GM18520 (cell line): ENCODE measurements around the gene ADAM10.

Experiments used
- ATAC-seq: cut with Tn5 transposase; IDR thresholded peaks from one replicate; pipeline ENCODE4 v1.9.1; 2021; ENCODE audit not compliant: unreplicated experiment

ADAM10 gene

DNA sequence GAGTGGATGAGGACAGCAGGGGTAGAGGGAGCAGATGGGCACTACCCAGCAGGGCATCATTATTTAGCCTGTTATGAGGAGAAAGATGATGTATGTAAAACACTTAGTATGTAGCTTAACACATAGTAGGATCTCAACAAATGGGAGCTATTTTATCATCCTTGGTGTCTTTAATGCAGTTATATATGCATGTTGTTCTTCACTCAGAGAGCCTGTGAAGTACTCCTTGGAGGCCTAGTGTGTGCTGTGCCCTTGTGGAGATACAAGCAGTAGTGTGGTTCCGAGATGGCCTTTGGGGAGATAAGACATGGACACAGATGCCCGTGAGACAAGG lies 193.5 kb downstream of the ADAM10 start:
- no peak for ATAC-seq

DNA sequence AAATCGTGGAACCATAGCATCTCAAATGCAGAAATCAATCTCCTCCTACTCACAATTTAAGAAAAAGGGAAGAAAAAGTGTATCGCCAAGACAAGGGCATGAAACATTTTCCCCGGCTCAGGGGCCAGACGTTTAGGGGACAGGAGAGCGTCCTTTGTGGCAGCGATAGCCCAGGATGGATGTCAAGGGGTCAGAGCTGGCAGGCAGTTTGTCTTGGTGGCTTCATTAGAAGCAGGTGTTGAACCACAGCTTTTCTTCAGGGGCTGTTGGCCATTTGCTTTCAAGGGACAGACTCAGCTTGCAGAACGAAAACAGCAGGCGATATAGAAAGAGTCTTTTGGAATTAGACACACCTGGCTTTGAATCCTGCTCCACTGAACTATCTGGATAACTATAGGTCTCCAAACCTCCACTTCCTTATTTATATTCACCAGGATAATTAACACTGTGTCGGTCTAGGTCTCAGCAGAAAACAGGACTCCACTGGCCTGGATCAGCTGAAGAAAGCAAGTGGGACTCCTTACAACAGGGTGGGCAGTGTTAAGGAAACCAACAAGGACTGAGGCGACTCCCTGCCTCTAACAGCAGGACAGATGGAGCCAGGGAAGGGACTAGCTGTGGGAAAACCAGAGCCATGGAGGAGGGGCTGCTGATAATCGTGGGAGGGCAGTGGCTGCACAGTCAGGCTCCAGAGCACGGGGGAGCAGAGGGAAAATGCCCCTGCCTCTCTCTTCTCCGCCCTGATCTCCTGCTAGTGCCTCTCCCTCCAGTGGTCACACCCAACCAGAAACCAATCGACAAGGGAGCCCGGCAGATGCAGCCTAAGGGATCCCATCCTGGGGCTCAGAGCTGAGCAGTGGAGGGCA lies 194.1 kb downstream of the ADAM10 start:
- no peak for ATAC-seq

DNA sequence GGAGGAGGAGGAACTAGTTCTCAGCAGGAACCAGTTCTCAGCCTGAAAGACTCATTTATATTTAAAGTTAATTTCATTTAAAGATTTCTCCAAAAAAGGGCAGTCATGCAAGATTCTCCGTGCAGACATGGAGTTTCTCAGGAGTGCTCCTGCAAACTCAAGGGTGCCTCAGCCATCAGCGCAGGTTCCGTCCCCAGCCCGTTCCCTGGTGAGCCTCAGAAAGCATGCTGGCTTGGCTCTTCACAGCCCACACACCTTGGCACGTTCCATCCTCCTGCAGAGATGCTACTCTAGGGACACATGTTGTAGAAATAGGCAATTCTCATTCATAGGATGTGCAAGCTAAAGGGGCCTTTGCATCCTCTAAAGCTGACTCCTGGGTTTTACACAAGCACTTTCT lies 194.7 kb downstream of the ADAM10 start:
- no peak for ATAC-seq

DNA sequence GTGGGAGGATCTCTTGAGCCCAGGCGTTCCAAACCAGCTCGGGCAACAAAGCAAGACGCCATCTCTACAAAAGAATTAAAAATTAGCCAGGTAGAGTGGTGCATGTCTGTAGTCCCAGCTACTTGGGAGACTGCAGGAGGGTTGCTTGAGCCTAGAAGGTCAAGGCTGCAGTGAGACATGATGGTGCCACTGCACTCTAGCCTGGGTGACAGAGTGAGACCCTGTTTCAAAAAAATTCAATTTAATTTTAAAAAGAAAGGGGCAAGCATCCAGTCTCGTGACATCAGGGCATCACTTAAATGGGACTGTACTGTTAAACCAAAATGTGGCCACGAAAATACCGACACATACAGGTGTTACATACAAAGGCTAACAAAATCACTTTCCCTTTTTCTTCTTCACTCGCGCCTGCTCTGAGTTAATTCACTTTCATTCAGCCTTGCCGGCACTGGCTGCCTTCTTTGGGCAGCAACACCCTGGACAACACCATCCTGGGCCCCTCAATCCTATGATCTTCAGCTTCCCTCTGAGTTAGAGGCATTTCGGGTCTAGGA lies 196.1 kb downstream of the ADAM10 start:
- no peak for ATAC-seq

DNA sequence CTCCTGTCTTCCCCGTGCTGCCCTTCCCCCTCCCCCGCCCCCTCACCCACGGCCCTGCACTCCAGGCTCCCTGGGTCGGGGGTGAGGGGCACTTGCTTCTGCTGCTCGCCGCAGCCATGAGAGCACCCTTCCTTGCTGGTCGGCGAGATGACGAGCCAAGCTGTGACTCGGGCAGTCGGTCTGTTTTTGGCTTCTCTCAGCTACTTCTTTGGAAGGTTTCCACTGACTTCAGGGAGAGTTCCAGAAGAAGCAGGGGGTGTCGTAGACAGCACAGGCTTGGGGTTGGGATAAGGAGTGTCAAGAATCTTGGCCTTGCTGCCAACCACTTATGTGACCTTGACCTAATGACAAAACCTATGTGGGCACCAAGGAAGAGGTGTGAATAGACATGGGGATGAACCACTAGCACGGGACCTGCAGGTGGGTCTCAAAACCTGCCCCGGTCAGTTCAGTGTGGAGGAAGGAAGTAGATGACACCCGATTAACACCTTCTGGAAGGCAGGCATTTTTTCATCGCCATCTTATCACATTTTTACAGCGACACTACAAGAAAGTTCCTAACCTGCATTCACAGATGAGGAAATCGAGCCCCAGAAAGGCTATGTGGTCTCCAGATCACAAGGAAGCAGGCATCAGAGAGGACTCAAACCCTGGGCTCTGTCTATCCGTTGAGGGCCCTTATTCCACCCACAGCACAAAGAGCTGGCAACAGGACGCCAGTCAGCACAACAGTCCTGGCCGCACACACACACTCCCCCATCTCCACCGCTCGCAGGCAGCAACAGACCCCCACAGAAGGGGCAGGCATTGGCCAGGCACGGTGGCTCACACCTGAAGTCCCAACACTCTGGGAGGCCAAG lies 196.8 kb downstream of the ADAM10 start:
- no peak for ATAC-seq

DNA sequence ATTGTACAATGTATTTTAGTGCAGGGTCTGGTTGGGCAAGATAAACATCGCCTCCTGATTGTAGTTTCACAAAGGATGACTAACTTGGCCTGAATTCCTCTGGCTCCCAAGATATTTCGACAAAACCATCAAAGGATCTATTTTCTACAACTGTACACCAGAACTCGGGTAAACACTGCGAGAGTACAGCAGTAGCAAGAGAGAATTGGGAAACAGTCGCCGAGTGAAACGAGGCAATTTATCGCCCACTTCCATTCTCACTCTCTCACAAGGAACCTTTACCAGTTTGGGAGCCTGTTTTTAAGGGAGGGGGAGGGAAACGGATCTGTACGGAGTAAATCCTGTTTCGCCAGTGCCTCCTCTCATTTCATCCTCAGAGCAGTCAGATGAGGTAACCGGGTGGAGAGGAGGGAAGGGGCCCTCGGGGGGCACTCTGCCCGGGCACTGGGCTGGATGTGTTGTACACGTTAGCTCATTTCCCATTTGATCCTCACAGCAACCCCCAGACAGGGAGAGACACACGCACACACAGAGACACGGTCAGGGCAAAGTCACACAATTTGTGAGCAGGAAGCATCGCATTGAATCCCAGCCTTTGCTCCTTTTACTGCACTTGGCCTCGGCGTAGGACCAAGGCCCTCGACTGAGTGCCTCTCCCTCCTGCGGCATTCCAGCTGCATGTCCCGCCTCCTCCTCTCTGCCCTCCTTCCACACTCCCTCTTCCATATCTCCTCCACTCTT lies 197.6 kb downstream of the ADAM10 start:
- no peak for ATAC-seq

DNA sequence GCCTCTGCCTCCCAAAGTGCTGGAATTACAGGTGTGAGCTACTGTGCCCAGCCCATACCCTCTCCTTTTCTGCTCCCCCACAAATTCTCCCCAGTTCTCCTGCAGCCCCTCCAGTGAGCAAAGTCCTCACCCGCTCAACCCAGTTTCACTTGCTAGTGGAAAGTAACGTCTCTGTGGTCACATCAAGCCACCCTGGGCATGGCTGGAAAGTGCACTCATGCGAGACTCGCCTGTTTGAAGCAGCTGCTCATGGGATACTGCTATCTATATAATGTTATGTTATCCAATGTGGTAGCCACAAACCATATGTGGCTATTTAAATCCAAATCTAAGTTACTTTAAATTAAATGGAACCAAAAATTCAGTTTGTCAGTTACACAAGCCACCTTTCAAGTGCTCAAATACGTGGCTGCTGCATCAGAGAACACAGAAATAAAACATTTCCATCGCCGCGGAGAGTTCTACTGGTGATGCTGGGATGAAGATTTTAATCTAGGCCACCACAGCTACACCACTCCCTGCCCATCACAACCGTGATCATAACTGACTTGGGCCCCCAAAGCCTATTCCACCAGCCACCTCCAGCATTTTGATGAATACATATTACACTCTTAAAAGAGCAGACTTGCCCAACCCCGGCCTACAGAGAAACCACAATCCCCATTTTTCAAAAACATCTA lies 198.3 kb downstream of the ADAM10 start:
- ATAC-seq: no peak

DNA sequence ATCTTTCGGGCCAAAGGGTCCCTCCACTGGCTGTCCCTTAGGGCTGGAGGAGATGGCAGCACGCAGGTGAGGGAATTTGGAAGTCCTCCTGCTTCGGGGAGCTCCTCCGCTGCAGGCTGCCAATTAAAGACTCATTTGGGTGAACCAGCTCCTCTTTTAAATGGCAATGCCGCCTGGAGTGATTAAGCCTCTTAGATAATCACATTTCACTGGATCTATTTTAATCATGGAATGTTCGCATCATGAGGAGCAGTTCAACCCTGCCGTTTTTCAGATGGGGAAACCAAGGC lies 199.8 kb downstream of the ADAM10 start:
- no peak for ATAC-seq

DNA sequence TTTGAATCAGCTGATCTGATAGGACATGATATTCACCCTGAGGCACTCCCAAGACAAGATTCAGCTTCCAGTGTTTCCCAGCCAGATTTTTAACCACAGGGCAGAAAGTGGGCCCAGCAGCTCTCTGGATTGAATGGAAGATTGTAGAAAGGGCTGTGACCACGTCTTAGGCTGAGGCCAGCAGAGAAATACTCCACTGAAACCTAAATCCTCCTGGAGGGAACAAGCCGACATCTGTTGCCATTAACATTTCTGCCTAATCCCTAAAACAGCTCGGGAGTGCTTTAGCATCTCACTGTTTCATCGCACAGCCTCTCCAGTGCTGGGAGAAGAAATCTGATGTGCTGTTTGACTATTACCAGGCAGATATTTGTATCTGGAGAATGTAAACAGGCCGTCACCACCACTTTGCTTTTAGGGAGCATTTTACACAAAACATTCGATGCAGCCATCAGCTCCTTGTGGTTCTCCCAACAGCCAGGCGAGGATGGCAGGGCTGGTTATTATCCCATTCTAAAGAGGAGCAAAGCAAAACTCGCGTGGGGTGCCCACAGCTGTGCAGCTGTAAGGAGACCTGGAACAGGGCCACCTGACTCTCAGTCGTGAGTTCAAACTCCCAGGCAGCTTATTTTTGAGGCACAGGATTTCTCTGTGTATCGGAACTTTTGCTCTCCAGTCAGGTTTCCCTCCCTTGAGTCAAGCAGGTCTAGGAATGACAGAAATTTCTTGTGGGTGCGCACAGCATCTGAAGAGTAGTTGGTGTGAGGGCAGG lies 200.3 kb downstream of the ADAM10 start:
- no peak for ATAC-seq

DNA sequence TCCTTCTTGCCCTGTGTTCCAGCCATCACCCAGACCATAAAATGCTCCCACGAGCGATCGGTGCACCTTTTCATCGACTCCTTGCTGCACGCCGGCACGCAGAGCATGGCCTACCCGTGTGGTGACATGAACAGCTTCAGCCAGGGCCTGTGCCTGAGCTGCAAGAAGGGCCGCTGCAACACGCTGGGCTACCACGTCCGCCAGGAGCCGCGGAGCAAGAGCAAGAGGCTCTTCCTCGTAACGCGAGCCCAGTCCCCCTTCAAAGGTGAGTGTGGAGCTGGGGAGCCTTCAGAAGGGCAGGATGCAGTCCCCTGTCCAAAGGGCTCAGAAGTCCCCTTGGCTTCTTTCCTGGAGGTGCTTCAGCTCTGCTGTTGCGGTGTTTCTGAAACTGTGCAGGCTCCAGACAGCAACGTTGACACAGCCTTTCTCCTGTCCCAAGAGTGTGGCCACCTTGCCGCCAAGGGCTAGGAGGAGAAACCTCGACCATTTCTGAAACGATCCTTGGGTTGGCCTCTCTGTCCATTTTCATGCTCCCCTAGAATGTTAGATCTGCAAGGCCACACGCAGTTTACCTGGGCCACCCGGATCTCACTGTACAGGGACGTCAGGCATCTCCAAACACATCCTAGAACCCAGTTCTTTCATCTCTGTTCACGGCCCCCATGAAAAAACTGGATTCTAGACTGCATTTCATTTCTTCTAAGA lies 201.0 kb downstream of the ADAM10 start:
- no peak for ATAC-seq

DNA sequence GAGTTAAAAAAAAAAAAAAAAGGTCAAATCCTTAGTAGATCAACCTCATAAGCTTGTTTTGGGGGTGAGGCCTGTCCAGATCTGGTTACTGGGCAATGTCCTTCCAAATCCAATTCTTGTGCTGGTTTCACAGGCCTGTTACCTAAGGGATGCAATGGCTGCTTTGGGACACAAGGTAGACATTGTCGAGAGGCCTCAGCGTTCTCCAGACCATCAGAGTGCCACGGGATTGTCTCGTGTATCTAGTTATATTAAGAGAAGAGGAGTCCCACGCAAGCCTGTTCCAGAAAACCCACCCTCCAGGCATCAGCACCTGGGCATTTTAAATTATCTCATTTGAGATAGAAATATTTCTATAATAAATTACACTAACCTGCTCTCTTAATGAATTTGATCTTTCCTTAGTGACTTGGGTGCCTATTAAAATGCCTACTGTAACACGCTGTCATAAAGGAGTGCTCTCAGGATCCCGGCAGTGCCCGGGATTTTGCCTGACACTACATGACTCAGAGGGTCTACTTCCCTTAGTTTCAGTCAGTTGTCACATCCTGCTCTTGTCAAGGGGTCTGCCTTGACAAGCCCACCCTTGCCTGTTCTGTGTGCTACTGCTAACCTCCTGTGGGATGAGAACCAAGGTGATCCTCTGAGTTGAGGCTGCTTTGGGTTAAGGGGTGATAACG lies 201.7 kb downstream of the ADAM10 start:
- no peak for ATAC-seq

DNA sequence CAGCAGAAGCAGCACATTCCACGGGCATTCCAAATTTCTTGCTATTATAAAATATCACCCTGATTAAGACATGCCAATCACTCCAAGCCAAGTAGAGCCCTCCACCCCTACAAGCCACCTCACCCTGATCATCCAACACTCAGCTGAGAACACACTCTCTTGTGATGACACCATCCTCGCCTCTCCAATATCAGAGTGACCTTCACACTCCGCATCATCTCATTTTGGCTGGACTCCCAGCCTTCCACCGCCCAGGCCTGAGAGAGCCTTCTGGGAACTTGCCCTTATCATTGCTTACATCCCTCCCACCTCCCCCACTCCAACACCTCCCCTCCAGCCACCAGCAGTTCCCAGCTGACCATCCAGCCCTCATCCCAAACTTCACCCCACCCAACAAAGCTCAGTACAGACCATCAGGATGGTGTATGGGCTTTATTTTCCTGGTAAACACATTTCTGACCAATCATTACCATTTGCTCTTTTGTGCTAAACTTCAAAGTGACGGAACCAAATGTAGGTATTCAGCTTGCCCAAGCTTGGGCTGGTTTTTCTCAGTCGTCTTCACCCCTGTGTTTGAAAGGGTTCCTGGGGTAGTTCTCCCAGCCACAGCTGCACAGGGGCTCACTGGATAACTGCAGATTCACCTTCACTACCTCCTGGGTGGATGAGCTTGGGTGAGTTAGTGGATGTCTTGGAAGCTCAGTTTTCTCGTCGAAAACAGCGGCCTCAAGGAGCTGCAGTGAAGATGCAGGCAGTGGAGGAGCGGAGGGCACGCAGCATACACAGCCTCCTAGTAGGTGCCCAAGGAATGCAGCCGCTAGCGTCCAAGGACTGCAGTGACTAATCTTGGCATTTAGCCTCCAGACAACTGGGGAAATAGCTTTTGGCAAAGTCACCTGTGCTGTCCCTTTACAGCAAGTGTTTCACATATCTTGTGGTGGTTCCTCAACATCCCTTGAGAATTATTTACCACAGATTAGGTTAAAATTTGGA lies 202.6 kb downstream of the ADAM10 start:
- ATAC-seq: no peak

DNA sequence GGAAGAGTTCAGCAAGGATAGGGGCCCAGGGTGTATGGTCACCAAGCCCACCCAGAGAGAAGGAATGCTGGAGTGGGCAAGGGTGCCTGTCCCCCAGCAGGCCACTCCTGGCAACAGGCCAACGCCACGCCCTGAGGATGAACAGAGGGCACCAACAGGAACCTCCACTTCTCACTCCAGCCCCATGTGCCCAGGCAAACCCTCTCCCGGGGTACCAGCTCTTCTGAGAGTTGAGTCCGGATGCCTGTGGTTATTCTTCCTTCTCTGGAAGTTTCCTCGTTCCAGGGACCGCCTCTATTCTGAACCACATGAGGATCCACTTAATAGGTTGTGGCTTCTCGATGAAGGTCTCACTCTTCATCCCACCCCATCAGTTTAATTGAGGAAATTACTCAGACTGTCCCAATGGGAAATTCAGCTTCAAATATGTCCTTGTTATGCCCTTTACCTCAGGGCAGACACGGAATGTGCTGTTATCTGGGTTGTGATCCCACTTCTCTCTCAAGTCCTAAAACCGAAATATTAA lies 203.4 kb downstream of the ADAM10 start:
- ATAC-seq: no peak

DNA sequence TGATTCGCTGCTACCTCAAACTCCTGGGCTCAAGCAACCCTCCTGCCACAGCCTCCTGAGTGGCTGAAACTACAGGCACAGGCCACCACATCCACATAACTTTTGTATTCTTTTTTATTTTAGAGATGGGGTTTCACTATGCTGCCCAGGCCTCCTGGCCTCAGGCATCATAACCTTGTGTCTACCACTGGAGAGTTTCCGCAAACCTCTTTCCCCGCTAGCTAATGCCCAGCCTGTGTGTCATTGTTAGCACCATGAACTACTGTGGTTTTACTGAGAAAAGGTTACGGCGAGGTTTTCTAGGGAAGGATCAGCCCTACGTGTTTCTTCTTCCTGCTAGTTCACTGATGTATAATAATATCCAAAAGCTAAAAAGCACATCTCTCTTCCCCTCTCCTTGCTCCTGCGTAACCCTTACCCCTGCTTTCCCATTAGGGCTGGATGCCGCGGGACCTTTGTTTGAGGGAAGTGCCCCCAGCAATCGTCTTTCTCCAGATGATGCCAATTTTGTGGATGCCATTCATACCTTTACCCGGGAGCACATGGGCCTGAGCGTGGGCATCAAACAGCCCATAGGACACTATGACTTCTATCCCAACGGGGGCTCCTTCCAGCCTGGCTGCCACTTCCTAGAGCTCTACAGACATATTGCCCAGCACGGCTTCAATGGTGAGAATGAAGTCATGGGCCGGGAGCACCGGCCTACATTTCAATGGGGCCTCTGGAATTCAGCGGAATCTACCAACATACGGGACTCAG lies 204.0 kb downstream of the ADAM10 start:
- ATAC-seq: no peak

DNA sequence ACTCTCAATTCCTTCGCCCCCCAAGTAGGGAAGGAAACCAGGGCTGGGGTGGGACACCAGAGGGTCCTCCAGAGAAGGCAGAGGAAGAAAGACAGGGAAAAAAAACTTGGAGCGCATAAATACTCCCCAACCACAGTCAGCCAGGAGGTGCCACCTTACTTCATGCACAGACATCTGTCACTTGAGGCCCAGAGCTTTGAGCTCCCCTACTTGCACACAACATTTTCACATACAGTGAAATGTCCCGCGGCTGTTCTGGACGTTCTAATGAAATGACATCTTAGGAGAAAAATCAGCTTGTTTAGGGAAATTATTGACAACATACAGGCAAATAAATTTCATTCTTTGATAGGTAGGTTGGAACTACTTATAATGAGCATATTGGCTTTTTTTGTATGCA lies 204.8 kb downstream of the ADAM10 start:
- no peak for ATAC-seq

DNA sequence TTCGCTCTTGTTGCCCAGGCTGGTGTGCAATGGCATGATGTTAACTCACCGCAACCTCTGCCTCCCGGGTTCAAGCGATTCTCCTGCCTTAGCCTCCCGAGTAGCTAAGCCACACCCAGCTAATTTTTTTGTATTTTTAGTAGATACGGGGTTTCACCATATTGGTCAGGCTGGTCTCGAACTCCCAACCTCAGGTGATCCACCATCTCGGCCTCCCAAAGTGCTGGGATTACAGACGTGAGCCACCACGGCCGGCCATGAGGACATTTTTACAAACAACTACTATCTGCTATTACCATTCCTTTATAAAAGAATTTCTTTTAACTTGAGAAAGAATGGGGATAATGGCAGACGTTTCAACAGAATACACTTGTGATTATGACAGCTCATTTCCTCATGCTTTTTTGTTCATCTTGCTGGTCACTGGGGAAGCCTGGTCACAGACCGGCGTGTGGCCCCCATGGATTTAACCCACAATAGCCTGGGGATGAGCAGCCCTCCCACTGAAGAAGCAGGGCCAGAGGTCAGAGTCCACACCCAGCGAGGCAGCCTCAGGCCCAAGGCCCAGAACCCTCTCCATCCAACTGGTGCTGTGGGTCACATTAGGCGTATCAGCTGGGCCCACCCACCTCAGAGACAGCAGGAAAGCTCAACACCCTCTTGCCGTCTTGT lies 205.7 kb downstream of the ADAM10 start:
- ATAC-seq: no peak
